ENCODE data around the gene MAP10.

Gene MAP10

DNA sequence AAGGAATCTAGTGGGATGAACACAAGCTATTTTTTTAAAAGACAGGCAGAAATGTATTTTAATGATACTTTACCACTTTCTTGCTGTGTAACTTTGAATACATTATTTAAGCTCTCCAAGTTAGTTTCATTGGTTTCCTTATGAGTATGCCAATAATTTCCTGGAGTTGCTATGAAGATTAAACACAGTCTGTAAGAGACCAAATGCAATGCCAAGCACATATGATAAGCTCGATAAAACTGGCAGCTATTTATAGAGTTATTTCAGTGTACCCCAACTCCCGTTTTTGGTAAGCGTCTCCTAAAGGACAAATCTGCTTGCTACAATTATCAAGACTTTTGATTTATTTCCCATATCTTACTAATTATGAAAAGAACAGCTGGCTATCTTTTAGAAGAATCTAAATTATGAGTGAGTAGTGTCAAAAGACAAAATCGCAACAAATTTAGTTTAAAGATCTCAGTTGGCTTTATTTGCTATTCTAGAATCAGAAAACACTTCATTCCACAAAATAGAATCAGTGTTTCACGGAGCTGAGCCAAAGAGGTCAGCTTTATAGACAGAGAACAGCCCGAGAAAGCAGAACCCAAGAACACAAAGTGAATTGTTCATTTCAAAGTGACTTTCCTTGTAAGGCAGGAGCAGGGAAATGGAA lies 7.2 kb upstream of the MAP10 start:
- DNase-seq: no peak

DNA sequence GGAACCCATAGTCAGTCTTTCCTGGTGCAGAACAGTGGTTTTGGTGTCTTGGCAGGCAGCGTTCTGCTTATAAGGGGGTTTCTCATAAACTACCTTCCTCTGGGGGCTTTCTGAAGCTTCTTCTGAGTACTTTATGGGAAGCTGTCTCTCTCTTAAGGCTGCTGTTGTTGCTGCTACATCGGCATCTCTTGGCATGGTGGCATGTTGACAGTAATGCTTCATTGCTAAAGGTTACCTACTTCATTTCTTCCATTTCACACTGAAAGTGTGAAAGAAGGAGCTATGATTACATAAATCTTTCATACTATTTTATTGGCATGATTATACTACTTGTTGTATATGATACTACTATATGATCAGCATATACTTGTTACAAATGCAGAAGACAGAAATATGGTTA lies 6.3 kb upstream of the MAP10 start:
- no peak for DNase-seq

DNA sequence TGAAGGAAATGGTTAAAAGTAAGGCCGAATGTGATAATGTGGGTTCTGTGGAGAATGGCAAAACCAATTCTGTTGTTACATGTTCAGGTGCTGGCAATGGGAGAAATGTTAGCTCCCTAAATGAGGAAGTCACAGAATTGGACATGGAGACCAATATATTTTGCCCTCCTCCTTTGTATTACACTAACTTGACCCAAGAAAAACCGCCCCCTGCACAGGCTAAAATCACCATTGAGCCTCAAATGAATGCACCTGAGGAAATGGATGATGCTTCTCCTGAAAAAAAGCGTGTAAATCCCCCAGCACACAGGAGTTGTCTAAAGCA lies 932 bp downstream of the MAP10 start:
- DNase-seq: no peak

DNA sequence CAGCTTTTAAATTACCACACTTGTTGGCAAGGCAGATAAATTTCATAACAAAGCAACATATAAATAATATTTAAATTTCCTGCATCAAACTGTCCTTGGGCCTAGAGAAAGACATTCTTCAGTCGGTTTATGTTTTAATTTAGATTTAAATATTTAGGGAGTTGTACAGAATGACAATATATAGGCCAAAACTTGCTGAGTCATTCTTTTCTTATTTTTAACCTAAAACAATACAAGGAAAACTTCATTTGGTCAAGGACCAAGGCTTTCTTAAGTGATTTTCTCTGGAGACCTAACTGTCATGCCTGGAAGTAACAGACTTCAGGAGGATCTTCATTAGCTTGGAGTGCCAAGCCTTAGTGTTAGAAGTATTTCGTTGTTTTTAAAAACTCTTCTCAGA lies 5.6 kb downstream of the MAP10 start:
- DNase-seq: no peak

DNA sequence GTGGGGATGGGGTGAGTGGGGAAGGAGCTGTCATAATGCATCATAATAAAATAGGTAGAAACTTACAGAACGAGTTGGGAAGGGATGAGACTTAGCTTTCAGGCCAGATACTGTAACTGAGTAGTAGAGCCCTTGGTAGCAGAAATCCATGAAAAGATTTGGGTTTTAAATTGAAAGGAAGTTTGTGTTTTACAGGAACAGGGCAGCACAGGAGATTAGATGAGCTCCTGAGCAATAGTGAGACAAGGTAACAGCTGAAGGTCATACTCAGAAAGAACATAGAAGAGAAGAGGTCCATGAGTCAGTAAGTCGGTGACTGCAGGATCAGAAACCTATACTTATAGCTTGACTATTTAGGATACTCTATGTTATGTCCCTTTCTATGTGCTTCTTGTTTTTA lies 7.3 kb downstream of the MAP10 start:
- DNase-seq: no peak

DNA sequence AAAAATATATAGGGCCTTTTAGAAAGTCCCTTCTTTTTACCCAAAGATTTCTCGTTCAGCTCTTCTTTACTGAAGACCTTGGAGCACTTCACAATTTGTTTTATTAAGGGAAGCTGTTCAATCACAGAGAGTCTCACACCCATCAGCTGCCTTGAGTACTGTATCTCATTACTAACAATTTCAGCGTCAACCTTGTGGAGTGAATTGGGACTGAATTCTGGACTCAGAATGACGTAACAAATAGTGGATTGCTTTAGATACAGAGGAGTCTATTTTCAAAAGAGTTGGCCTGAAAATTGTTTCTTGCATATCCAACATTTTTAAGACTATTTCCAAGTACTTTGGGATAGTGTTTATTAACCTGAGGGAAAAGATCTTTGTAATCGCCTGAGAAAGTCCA lies 7.9 kb downstream of the MAP10 start:
- no peak for DNase-seq

DNA sequence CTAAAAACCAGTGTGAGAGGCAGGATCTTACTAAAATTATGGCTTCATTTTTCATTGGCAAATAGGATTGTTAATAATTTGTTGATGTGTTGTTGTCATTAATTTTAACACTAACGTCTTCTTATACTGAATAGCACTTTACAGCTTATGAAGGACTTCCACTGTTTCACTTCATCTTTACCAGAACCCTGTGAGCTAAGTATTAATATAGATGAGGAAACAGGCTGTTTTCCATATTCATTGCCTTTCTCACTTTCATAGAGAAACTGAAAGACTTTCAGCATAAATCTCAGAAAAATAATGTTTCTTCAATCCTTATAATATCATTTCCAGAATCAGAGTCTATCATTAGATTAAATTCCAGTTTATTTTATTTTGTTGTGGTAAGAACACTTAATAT lies 8.5 kb downstream of the MAP10 start:
- DNase-seq: no peak

DNA sequence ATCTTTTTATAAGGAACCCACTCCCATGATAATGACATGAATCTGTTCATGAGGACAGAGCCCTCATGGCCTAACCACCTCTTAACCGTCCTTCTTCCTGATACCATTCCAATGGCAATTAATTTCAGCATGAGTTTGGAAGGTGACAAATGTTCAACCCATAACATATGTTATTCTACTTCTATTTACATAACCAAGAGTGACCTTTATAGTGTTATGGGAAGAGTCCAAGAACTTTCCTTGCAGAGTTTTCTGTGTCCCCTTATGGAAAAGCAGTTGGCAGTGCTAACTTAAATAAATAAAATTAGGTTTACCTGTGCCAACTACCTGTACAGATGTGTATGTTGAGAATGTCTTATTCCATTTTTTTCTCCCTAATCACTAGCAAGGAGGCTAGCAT lies 11.1 kb downstream of the MAP10 start:
- DNase-seq: no peak

DNA sequence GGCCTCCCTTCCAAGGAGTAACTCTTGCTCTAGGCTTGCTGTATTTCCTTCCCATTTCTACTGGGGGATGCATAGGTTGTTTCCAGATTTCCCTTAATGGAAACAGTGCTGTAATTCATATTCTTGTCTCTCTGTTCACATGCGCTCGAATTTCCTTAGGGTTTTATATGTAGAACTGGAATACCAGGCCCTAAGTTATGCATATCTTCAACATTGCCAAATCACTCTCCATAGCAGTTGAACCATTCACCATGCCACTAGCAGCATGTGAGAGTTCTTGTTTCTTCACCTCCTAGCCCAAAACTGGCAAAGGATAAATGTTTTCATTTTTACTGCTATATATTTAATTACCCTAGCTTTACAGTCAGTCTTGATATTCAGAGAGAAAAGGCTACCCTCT lies 12.8 kb downstream of the MAP10 start:
- no peak for DNase-seq

DNA sequence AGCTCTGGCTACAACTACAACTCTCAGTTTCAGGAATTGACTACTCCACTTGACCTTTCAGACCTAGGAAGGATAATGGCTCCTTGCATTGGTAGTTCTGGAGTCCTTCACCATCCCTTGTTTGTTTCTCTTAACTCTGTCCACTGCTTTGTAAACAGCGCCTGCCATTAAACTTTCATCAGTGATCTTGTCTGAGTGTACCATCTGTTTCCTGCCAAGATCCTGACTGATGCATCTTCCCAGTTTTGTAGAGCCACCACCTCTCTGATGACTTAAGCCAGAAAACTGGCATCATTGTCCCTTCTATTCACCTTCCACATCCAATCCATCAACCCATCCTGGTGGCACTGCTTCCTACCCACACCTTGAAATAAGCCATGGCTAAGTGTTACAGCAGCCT lies 15.2 kb downstream of the MAP10 start:
- DNase-seq: no peak

DNA sequence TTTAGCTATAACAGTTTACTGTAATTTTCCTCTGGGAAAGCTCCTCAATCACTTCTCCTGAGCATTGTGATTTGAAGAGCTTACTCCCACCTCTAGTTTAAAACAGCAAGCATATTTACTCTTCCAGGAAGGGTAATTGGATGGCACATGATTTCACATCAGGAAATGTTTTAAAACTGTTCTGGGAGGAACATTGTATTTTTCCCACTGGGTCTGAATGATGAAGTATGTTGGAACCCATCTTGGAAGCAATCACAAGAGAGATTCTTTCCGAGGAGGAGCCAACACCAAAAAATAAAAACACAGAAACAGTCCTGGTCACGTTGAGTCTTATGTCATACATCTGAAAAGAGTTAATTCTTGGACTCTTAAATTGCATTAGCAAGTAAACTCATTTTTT lies 17.3 kb downstream of the MAP10 start:
- DNase-seq: peak; percentile 56

DNA sequence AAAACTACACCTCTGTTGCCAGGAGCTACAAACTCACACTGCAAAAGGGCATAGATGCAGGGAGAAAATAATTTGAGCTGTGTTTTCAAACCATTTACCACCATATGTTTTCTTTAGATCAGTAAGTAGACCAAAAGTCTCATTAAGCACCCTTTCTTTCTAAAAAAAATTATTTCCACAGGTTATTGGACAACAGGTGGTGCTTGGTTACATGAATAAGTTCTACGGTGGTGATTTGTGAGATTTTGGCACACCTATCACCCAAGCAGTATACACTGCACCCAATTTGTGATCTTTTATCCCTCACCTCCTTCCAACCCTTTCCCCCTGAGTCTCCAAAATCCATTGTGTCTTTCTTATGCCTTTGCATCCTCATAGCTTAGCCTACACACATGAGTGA lies 21.1 kb downstream of the MAP10 start:
- no peak for DNase-seq

DNA sequence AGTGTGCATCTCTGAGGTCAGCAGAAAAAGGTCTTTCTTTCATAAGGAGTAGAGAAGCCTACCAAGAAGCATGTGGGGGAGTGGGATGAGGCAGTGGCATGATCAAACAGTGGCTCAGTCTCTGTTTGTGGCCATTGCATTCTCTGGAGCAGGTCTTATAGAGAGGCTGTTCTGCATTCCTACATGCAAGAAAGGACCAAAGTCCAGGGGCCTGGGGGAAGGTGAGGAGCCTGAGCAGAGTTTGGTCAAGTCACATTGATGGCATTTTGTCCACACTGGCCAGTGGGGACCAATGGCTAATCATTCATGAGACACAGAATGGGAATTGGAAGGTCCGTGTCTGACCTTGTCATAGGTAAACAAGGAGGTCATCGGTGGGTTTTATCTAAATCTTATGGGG lies 25.4 kb downstream of the MAP10 start:
- no peak for DNase-seq

DNA sequence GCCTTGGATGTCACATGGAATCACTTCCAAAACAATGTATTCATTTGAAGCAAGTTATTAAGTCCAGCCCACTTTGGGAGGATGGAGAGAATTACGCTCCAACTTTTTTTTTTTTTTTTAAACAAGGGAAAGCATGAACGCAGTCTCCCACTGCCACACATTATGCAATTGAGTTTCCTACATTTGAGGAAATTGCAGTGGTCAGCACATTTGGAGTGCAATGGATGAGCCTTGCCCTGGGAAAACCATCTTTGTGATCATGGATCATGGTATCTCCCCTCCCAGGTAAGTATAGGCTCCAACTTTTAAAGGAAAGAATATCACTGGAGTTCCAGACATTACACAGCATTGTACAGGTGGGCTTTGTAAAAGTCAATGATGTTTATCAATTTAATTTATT lies 26.7 kb downstream of the MAP10 start:
- DNase-seq: no peak

DNA sequence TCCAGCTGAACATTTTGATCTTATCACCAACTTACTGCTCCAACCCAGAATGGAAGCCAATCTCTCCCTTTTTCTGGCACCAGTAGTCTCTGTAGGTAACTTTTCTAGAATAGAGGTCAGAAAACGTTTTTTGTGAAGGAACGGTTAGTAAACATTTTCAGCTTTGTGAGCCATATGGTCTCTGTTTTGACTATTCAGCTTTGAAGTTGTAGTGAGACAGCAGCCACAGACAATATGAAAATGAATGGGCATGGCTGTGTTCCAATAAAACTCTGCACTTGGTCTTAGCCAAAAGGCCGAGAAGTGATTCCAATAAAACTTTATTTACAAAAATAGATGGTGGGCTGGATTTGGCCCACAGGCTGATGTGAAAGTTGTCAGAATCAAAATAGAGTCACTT lies 28.9 kb downstream of the MAP10 start:
- DNase-seq: no peak

DNA sequence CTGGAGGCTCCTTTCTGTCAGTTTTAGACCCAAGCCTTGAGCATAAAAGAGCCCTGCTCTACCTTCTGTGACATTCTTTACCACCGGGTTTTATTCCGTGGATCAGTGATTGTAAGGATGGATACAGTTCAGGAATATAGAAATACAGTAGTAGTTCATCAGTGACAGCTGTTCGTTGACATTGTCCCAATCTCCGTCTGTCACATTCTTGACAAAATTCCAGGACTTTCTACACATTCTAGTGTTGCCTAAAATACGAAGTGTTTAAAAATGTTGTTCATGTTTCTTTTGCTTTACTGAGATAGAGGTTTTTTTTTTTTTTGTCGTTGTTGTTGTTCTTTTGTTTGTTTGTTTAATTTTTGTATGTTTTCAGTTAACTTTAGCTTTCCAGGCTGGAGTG lies 29.9 kb downstream of the MAP10 start:
- no peak for DNase-seq

DNA sequence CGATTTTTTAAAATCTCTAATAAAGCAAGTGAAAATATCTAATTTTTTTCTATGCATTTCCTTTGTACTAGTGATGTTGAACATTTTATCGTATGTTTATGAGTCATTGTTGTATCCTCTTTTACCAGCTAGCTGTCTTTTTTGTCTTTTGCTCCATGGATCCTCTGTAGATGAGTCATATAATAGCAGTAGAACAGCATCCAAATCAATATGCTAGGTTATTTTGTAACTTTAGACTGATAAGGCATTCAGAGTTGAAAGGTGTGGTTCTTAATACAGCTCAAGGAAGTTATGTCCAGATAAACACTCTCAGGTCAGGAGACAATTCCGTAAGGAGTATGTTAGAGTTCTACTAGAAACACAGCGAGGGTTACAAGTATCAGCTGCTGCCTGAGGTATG lies 31.9 kb downstream of the MAP10 start:
- DNase-seq: no peak

DNA sequence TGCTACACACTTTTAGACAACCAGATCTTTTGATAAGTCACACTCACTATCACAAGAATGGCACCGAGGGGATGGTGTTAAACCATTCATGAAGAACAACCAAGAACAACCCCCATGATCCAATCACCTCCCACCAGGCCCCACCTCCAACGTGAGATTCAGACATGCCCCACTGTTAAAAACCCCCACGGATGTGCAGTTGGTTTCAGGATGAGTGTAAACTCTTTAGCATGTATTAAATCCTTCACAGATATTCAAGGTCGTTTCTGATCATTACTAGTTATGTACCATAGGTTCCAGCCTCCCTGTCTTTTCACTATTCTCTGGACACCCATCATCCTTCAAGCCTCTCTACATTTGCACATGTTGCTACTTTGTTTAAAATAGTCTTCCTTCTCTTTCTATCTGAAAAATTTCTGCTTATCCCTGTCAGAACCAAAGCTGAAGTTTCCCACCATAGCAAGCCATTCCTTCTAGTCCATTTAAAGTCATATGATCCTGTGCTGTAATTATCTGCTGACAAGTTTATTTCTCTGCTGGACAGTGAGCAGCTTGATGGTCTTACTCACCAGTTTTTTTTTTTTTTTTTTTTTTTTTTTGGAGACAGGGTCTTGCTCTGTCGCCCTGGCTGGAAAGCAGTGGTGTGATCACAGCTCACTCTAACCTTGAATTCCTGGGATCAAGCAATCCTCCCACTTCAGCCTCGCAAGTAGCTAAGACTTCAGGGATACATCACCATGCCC lies 36.8 kb downstream of the MAP10 start:
- no peak for DNase-seq

DNA sequence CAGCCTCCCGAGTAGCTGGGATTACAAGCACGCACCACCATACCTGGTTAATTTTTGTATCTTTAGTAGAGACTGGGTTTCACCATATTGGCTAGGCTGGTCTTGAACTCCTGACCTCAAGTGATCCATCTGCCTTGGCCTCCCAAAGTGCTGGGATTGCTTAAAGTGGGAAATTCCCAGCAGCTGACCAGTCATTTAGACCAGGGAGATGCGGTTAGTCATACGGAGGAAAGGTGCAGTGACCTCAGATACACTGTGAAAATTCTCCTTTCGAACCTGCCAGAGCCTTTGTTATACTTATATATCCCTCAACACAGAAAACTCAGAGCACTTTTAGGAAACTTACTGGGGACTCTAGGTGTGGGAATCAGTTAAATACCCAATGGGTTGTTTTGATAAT lies 39.6 kb downstream of the MAP10 start:
- DNase-seq: no peak

DNA sequence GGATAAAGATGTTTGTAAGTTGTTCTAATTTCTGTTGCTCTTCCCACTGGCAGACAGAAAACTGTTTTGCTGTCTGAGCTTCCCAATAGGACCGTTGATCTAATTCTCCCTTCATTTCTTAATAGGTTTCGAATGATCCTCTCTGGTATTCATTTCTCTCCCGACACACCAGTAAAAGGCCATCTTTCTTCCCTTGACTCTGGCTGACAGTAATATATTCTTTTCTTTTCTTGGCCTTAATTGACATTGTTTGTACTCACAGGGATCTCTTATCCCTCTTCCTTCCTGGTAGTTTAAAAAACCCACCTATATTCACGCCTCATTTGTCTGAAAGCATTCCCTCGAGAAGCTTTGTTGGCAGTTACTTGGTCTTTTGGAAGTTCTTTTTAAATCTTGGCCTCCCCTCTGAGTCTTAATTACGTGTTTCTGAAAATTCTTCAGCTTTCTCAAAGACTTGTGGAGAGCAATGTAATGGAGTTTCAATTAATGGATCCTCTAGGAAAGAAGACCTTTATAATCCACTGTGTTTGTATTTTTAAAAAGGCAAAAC lies 40.3 kb downstream of the MAP10 start:
- DNase-seq: peak; percentile 6

DNA sequence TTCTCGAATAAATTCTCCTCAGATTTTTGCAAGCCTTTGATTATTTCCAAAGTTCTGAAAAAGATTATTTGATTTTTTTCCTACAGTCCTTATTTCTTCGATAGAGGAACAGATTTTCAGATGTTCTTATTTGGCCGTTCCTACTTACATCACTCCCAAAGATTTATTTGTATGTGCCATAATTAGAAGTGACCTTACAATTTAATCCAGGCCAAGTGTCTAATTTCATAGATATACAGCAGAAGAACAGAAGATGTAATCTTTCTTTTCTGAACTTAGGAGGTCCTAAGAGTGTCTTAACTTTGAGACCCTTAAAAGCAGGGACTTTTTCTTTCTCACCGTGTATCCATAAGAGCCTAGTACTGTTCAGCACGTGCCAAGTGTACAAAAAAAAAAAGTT lies 46.3 kb downstream of the MAP10 start:
- no peak for DNase-seq

DNA sequence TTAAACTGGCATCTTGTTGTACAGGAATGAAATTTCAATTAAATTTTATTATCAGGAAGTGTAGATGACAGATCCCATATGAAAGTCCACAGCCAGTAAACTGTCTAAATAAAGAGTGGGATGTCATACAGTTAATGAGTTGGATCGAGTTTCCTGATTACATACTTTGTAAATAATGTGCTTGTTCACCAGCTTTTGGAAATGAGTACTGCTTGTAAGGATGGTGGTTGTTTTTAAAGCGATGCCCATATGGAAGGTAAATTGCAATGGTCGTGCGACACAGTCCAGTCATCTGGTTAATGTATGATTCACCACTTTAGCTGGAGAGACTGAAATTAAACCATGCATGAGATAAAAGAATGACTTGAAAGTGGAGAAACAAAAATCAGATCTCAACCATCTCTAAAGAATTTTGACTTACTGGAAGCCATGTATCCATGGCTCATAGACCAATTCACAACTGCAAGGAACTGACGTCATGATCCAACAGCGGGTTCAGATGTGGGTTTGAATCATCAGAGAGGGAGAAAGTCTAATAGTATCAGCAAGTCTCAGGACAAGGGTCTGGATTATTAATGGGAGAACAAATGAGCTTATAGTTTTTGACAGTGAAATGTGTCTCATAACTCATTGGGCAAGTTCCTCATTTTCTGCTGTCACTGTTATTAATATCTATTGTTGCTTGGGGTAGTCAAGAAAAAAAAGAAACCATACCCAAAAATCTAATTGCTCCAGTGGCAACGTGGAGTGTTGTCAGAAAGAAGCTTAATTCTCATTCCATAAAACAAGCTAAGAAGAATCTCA lies 49.0 kb downstream of the MAP10 start:
- no peak for DNase-seq

DNA sequence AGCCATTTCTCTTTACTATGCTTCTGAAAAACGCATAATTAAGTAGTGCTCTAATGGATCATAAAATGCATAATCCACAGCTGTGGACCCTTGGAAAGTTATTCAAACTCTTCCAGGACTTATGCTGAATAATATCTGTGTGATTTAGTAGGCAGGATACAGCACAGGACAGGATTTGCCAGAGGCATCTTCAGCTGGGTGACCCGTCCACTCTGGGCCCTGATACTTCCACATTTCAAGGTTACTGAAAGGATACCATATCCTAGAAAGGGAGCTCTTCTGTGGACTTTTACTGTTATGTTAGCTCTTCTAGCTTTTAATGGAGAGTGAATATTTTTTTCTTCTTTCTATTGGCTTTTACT lies 49.6 kb downstream of the MAP10 start:
- DNase-seq: no peak

DNA sequence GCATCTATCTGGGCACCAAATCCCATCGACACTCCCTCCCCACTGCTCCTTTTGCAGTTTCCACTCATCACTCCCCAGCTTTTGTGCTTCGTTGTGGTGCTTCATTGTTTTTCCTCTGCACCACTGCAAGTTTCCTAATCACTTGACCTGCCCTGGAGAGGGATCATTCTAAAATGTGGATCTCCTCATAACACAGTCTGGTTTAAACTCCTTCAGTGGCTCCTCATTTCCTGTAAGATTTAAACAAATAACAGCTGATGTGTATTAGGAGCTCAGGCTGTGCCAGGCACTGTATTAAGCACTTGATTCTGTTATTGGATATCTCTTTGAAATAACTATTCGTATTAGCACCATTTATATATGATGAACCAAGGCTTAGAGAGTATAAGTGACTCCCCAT lies 51.3 kb downstream of the MAP10 start:
- no peak for DNase-seq

All from NCI-H2227 treated with DMSO at 0.1 percent for 48 hours (cell line).